Measurements from ENCODE around the gene RBAK.

DNA sequence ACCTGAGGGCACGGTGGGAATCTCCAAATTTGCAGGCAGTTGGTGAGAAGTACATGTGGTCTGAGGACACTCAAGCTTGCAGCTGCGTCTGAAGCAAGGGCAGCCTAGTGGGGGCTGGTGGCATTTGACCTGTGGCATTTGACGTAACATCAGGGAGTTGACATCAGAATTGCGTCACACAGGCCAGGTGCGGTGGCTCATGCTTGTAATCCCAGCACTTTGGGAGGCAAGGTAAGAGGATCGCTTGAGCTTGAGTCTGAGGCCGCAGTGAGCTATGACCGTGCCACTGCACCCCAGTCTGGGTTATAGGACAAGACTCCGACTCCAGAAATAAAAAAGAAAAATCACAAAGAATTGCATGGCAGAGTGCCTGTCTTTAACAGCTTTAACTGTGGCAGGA is 25.6 kb upstream of the RBAK start:
- TF ChIP-seq, protein P1, sequence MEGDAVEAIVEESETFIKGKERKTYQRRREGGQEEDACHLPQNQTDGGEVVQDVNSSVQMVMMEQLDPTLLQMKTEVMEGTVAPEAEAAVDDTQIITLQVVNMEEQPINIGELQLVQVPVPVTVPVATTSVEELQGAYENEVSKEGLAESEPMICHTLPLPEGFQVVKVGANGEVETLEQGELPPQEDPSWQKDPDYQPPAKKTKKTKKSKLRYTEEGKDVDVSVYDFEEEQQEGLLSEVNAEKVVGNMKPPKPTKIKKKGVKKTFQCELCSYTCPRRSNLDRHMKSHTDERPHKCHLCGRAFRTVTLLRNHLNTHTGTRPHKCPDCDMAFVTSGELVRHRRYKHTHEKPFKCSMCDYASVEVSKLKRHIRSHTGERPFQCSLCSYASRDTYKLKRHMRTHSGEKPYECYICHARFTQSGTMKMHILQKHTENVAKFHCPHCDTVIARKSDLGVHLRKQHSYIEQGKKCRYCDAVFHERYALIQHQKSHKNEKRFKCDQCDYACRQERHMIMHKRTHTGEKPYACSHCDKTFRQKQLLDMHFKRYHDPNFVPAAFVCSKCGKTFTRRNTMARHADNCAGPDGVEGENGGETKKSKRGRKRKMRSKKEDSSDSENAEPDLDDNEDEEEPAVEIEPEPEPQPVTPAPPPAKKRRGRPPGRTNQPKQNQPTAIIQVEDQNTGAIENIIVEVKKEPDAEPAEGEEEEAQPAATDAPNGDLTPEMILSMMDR (IDR thresholded peaks at IDR 0.05; ENCODE audit: low read depth, low read length), result no peak
- no peak for TF ChIP-seq EZH2phosphoT487 (IDR thresholded peaks at IDR 0.05; ENCODE audit: low read depth)

Data from OCI-LY3 (cell line).